OCI-LY3 (cell line): ENCODE results near the gene DNAAF2.
"Not testable (repeated sequence)": the region's sequence is repeated elsewhere in the genome, so short reads cannot be mapped to it uniquely, and the experiment has no call there.

Experiments used
- H2AFZ ChIP-seq: fragments of 200-600, 300-600 bp; shearing (Covaris generic); 2 replicates; pipeline ENCODE4 v1.6.0; 2014; ENCODE audit warnings: antibody characterized with exemption, low read depth, low read length
- H3K27ac ChIP-seq: fragments of 200-600, 300-600 bp; sonication (generic); 2 replicates; pipeline ENCODE4 v1.5.1; 2014; ENCODE audit warnings: mild to moderate bottlenecking, low read length, moderate library complexity, mixed read lengths
- H3K27me3 ChIP-seq: fragments of 200-600, 300-600 bp; sonication (generic); 2 replicates; pipeline ENCODE4 v1.6.1; 2014; ENCODE audit warnings: low read depth, low read length, mixed read lengths
- H3K36me3 ChIP-seq: fragments of 200-600, 300-600 bp; sonication (generic); replicated peaks from 2 replicates; pipeline ENCODE3; 2014; ENCODE audit warnings: low read depth, low read length, mixed read lengths
- H3K4me1 ChIP-seq: fragments of 300-600, 200-600 bp; sonication (generic); 2 replicates; pipeline ENCODE4 v1.6.1; 2014; ENCODE audit warnings: low read length, mixed read lengths
- H3K4me2 ChIP-seq: fragments of 200-600, 300-600 bp; sonication (generic); 2 replicates; pipeline ENCODE4 v1.6.1; 2014; ENCODE audit warnings: low read length, mixed read lengths
- H3K4me3 ChIP-seq: fragments of 300-600, 200-600 bp; sonication (generic); 2 replicates; pipeline ENCODE4 v1.5.1; 2014; ENCODE audit warnings: antibody characterized with exemption, mild to moderate bottlenecking, low read length, moderate library complexity
- H3K79me2 ChIP-seq: fragments of 300-600, 200-600 bp; shearing (Covaris generic); 2 replicates; pipeline ENCODE4 v1.6.1; 2014; ENCODE audit warnings: mild to moderate bottlenecking, low read length, mixed read lengths
- H3K9ac ChIP-seq: fragments of 300-600, 200-600 bp; shearing (Covaris generic); 2 replicates; pipeline ENCODE4 v1.6.0; 2014; ENCODE audit warnings: mild to moderate bottlenecking, low read length, moderate library complexity
- H3K9me3 ChIP-seq: fragments of 200-600, 300-600 bp; shearing (Covaris generic); 2 replicates; pipeline ENCODE4 v1.6.1; 2014; ENCODE audit warnings: low read length, mixed read lengths; ENCODE audit not compliant: insufficient read depth
- H4K20me1 ChIP-seq: fragments of 200-600, 300-600 bp; sonication (generic); 2 replicates; pipeline ENCODE4 v1.6.1; 2016; ENCODE audit warnings: low read length, mixed read lengths; ENCODE audit not compliant: insufficient read depth
- EZH2phosphoT487 ChIP-seq: fragments of 200-600 bp; shearing (Covaris generic); IDR thresholded peaks from 2 replicates; pipeline ENCODE4 v1.6.1; 2018; ENCODE audit warnings: antibody characterized with exemption, mixed run types, low read depth
- TF ChIP-seq, protein P1 (sequence below): fragments of 200-600, 300-600 bp; sonication (generic); IDR thresholded peaks from 2 replicates; pipeline ENCODE4 v1.5.1; 2014; ENCODE audit warnings: antibody characterized with exemption, low read length, low read depth

The DNAAF2 gene

DNA sequence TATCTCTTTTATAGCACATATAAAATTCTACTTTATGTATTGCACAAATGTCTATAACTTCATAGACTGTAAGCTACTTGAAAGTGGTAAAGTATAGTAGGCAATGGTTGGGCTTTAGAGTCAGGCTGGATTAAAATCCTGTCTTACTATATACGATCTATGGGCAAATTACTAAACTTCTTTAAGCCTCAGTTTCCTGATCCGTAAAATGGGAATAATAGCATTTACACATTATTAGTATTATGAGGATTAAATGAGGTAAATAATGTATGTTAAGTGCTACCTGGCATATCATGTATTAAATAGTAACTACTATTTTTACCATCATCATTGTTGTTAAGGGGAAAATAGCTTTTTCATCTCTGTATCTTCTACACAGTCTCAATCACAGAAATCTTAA lies 38.5 kb upstream of the DNAAF2 start:
- no peak for TF ChIP-seq EZH2phosphoT487
- TF ChIP-seq, protein P1, sequence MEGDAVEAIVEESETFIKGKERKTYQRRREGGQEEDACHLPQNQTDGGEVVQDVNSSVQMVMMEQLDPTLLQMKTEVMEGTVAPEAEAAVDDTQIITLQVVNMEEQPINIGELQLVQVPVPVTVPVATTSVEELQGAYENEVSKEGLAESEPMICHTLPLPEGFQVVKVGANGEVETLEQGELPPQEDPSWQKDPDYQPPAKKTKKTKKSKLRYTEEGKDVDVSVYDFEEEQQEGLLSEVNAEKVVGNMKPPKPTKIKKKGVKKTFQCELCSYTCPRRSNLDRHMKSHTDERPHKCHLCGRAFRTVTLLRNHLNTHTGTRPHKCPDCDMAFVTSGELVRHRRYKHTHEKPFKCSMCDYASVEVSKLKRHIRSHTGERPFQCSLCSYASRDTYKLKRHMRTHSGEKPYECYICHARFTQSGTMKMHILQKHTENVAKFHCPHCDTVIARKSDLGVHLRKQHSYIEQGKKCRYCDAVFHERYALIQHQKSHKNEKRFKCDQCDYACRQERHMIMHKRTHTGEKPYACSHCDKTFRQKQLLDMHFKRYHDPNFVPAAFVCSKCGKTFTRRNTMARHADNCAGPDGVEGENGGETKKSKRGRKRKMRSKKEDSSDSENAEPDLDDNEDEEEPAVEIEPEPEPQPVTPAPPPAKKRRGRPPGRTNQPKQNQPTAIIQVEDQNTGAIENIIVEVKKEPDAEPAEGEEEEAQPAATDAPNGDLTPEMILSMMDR: no peak
- Histone ChIP-seq H3K4me3 (no peak overlapping the region), H4K20me1 (no peaks in the 10 kb centered on the region), H3K27ac (no peak overlapping the region), H3K9ac (no peak overlapping the region), H3K4me2 (no peak overlapping the region), H2AFZ (no peak overlapping the region), H3K4me1 (no peaks in the 10 kb centered on the region), H3K9me3 (no peaks in the 10 kb centered on the region), H3K36me3 (peaks cover 28% of the 10 kb centered on the region), H3K79me2 (no peaks in the 10 kb centered on the region), H3K27me3 (no peaks in the 10 kb centered on the region)

DNA sequence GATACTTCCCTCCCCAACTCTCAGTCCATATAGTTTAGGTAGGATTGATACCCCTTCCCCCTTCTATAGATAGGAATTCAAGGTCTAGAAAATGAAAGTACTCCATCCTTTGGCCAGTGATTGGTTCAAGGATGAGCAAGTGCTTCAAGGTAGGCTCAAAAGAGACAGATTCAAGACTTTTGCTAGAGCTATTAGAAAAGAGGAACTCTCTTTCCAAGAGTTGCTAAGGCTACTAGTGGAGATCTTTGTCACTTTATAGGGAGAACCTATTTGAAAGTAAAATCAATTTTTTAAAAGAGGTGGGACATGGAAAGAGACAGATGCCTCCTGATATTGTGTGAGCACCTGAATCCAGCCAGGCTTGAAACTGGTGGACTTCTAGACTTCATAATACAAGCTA lies 35.4 kb upstream of the DNAAF2 start:
- H3K27me3 ChIP-seq: no peaks in the 10 kb centered on the region
- TF ChIP-seq EZH2phosphoT487: no peak
- TF ChIP-seq, protein P1: no peak
- H3K9me3 ChIP-seq: no peaks in the 10 kb centered on the region
- H4K20me1 ChIP-seq: no peaks in the 10 kb centered on the region
- no peak overlapping the region for H3K27ac ChIP-seq
- H3K4me1 ChIP-seq: no peaks in the 10 kb centered on the region
- H2AFZ ChIP-seq: no peak overlapping the region
- H3K4me3 ChIP-seq: no peak overlapping the region
- H3K9ac ChIP-seq: no peak overlapping the region
- no peak overlapping the region for H3K4me2 ChIP-seq
- H3K79me2 ChIP-seq: no peaks in the 10 kb centered on the region
- peaks cover 16% of the 10 kb centered on the region for H3K36me3 ChIP-seq

DNA sequence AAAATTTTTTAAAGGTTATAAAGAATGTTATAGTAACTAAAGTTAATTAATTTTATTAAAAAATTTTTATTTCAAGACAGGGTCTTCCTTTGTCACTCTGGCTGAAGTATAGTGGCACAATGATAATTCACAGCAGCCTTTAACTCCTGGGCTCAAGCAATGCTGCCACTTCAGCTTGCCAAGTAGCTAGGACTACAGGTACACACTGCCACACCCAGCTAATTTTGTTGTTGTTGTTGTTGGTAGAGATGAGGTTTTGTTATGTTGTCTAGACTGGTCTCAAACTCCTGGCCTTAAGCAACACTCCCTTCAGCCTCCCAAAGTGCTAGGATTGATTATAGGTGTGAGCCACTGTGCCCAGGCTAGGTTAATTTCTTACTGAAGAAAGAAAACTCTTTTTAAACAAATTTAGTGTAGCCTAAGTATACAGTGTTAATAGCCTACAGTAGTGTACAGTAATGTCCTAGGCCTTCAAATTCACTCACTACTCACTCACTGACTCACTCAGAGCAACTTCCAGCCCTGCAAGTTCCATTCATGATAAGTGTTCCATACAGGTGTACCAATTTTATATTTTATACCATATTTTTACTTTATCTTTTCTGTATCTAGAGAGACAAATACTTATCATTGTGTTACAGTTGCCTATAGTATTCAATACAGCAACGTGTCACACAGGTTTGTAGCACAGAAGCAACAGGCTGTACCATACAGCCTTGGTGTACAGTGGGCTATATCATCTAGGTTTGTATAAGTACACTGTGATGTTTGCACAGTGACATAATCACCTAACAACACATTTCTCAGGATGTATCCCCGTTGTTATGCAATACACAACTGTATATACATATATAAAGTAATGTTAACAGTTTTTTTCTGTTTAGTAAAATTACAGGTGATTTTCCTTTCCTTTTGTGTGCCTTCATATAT lies 24.7 kb upstream of the DNAAF2 start:
- Histone ChIP-seq H3K36me3 (peaks cover 2% of the 10 kb centered on the region), H4K20me1 (no peaks in the 10 kb centered on the region), H3K27me3 (no peaks in the 10 kb centered on the region), H3K27ac (no peak overlapping the region), H3K4me1 (no peaks in the 10 kb centered on the region), H3K4me3 (no peak overlapping the region), H3K9me3 (no peaks in the 10 kb centered on the region), H3K9ac (no peak overlapping the region), H2AFZ (no peak overlapping the region), H3K4me2 (no peak overlapping the region), H3K79me2 (no peaks in the 10 kb centered on the region)
- no peak for TF ChIP-seq EZH2phosphoT487
- TF ChIP-seq, protein P1: no peak

DNA sequence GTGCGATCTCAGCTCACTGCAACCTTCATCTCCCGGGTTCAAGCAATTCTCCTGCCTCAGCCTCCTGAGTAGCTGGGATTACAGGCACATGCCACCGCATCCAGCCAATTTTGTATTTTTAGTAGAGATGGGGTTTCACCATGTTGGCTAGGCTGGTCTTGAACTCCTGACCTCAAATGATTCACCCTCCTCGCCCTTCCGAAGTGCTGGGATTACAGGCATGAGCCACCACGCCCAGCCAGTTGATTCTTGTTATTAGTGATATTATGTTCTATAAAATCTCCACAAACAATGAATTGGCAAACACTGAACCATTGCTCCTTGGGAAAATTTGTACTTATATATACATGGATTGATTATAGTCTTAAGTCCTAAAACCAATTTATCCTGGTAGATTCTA lies 22.5 kb upstream of the DNAAF2 start:
- not testable (repeated sequence) for H3K27ac ChIP-seq, H3K4me3 ChIP-seq, H3K9me3 ChIP-seq, H3K4me1 ChIP-seq, H2AFZ ChIP-seq, H3K79me2 ChIP-seq, H3K27me3 ChIP-seq, H3K36me3 ChIP-seq, H3K9ac ChIP-seq, H4K20me1 ChIP-seq, H3K4me2 ChIP-seq
